PFSK-1 (cell line): ENCODE results near the gene C8G.

Experiments used
- POLR2AphosphoS5 ChIP-seq: IDR thresholded peaks from 2 replicates; pipeline ENCODE4 v1.6.1; 2012; ENCODE audit warnings: low read depth, mild to moderate bottlenecking, control low read depth, low read length, moderate library complexity
- SIN3A ChIP-seq: IDR thresholded peaks from 2 replicates; pipeline ENCODE4 v1.6.1; 2012; ENCODE audit warnings: mild to moderate bottlenecking, low read length, moderate library complexity, borderline replicate concordance; ENCODE audit not compliant: insufficient read depth
- TF ChIP-seq, protein P1 (sequence below), 2 experiments: IDR thresholded peaks; 2 replicates each; pipeline versions ENCODE4 v1.6.1 to v1.8.0; 2011 to 2012; ENCODE audit warnings: low read depth in 2 of 2, low read length in 2 of 2, control low read depth in 1 of 2, inconsistent platforms in 1 of 2, mild to moderate bottlenecking in 1 of 2, moderate library complexity in 1 of 2; ENCODE audit not compliant: insufficient read depth in 1 of 2

DNA sequence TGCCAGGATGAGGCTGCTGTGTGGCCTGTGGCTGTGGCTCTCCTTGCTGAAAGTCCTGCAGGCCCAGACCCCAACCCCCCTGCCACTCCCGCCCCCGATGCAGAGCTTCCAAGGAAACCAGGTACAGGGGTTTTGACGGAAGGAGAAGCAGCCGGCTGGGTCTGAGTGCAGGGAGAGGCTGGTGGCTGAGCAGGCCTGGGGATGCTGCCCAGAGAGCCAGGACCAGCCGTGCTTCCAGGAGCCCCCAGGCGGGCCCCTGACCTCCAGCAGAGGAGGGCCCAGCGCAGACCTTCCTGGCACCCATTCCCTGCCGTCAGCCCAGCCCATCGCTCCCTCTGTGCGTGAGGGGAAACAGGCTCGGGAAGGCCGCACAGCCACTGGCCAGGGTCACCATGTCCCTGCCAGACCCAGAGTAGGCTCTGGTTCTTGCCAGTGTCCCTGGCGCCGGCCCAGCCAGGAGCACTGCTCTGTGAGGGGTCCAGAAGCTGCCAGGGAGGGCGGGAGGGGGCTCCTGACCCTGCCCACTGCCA lies 7.3 kb downstream of the C8G start:
- TF ChIP-seq, protein P1, sequence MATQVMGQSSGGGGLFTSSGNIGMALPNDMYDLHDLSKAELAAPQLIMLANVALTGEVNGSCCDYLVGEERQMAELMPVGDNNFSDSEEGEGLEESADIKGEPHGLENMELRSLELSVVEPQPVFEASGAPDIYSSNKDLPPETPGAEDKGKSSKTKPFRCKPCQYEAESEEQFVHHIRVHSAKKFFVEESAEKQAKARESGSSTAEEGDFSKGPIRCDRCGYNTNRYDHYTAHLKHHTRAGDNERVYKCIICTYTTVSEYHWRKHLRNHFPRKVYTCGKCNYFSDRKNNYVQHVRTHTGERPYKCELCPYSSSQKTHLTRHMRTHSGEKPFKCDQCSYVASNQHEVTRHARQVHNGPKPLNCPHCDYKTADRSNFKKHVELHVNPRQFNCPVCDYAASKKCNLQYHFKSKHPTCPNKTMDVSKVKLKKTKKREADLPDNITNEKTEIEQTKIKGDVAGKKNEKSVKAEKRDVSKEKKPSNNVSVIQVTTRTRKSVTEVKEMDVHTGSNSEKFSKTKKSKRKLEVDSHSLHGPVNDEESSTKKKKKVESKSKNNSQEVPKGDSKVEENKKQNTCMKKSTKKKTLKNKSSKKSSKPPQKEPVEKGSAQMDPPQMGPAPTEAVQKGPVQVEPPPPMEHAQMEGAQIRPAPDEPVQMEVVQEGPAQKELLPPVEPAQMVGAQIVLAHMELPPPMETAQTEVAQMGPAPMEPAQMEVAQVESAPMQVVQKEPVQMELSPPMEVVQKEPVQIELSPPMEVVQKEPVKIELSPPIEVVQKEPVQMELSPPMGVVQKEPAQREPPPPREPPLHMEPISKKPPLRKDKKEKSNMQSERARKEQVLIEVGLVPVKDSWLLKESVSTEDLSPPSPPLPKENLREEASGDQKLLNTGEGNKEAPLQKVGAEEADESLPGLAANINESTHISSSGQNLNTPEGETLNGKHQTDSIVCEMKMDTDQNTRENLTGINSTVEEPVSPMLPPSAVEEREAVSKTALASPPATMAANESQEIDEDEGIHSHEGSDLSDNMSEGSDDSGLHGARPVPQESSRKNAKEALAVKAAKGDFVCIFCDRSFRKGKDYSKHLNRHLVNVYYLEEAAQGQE (IDR thresholded peaks at IDR 0.05; ENCODE audit: insufficient read depth in 1 of 2, low read depth in 2 of 2, low read length in 2 of 2) = no peak
- TF ChIP-seq SIN3A (no peak), POLR2AphosphoS5 (no peak)
